GM12891 (cell line): Measurements from ENCODE around the gene RTN1.

ENCODE experiments used
- PAX5 ChIP-seq: IDR thresholded peaks from 2 replicates; pipeline ENCODE4 v1.6.1; 2011; ENCODE audit warnings: low read length, moderate library complexity, mild to moderate bottlenecking; ENCODE audit not compliant: insufficient read depth, severe bottlenecking
- POLR2A ChIP-seq: IDR thresholded peaks from 2 replicates; pipeline ENCODE4 v1.6.1; 2011; ENCODE audit warnings: low read depth, low read length, control low read depth
- POLR2AphosphoS5 ChIP-seq: IDR thresholded peaks from 2 replicates; pipeline ENCODE4 v1.6.1; 2011; ENCODE audit warnings: low read depth, low read length, control low read depth

DNA sequence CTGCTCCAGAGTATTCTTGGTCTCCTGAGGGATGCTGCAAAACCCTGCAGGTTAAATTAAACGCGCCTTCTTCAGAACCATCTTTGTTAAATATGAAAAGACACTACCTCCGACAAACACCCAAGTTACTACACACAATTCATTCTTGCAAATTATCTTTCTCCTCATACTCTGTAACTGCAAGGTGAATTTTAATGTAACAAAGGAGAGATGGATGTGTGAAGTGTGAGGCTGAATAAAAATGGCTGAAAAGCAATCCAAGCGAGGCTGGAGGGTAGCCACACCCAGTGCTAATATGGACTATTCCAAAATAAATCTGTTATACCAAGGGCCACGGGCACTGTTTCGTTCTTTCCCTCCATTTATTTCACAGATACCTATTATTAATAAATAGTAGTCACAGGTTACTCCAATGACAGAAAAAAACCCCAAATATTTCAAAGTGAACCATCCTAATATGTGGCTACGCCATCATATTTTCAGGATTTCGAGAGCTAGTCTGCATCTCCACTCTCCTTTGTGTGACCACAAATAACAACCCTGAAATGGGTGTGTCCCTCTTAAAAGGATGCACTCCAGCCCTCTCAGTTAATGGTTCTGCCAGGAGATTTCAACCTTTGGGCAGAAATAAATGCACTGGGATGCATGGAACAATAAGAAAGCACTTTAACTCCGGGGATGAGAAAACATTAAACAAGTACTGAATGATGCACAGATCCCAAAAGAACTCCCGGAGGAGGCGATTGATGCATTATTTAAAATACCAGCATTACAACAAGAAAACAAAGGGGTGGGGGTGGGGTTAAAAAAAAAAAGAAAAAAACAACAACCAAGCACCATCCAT lies 240.9 kb downstream of the RTN1 start:
- TF ChIP-seq POLR2AphosphoS5 (no peak), POLR2A (no peak), PAX5 (no peak)
